DMS114 treated with DMSO at 0.1 percent for 48 hours (cell line): Measurements from ENCODE around the gene TLCD3B.

ENCODE experiments used
- DNase-seq: peaks from one replicate; lab custom pipeline; 2025; ENCODE audit not compliant: unreplicated experiment; lab: John Stamatoyannopoulos, UW

Gene TLCD3B

DNA sequence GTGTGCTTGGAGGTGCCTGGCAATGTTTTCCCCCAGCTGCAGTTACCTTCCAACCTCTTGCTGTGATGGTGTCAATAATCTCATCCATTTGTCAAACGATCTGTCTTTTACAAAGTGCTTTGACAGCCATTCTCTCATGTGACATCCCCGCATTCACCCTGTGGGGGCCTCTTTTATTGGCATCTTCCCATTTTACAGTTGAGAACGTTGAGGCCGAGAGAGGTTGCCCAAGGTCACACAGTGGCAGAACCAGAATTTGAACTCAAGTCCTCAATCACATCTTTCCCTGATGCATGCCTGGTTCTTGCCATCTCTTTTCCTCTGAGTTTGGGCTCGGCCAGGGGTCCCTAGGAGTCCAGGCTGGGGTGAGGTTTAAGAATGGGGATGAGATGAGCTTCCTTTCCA, 55.9 kb downstream of the TLCD3B start:
- no peak for DNase-seq
